ENCODE measurements around the gene RAD23B. TPM values are rescaled to one million over a fixed set of nuclear protein-coding genes. Genes with fewer than 3 reads are reported as not detected.
A peak's percentile ranks its signal among the peaks of the same experiment; 100 is the strongest.

Gene RAD23B
- total RNA-seq, 1 donor = 157 TPM

- no peak for DNase-seq (ENCODE audit: insufficient read length, low spot score, missing footprints)
- no peaks in the 10 kb centered on the region for H3K27me3 ChIP-seq (ENCODE audit: insufficient read depth, low read length)
- no peak overlapping the region for H3K4me2 ChIP-seq (ENCODE audit: insufficient read depth, low read length)
- H3K4me3 ChIP-seq (ENCODE audit: insufficient read depth, low read length) = no peak overlapping the region
- H3K27ac ChIP-seq (ENCODE audit: low read depth, low read length) = no peak overlapping the region
- peaks cover 94% of the 10 kb centered on the region for H3K79me2 ChIP-seq (ENCODE audit: insufficient read depth, low read length)
- no peaks in the 10 kb centered on the region for H3K4me1 ChIP-seq (ENCODE audit: insufficient read depth, low read length)
- no peak overlapping the region for H2AFZ ChIP-seq (ENCODE audit: low read length)
- no peaks in the 10 kb centered on the region for H3K9me3 ChIP-seq (ENCODE audit: low read depth, low read length)
- H3K36me3 ChIP-seq (ENCODE audit: insufficient read depth, low read length) = peaks cover 79% of the 10 kb centered on the region
- H4K20me1 ChIP-seq (ENCODE audit: insufficient read depth, low read length) = peaks cover 61% of the 10 kb centered on the region
- TF ChIP-seq, protein P1, sequence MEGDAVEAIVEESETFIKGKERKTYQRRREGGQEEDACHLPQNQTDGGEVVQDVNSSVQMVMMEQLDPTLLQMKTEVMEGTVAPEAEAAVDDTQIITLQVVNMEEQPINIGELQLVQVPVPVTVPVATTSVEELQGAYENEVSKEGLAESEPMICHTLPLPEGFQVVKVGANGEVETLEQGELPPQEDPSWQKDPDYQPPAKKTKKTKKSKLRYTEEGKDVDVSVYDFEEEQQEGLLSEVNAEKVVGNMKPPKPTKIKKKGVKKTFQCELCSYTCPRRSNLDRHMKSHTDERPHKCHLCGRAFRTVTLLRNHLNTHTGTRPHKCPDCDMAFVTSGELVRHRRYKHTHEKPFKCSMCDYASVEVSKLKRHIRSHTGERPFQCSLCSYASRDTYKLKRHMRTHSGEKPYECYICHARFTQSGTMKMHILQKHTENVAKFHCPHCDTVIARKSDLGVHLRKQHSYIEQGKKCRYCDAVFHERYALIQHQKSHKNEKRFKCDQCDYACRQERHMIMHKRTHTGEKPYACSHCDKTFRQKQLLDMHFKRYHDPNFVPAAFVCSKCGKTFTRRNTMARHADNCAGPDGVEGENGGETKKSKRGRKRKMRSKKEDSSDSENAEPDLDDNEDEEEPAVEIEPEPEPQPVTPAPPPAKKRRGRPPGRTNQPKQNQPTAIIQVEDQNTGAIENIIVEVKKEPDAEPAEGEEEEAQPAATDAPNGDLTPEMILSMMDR (IDR thresholded peaks at IDR 0.05; ENCODE audit: extremely low read depth, low read depth, low read length) = no peak
Measured at GRCh38 chr9:107309271-107309670, 26.2 kb downstream of the RAD23B start.

- H2AFZ ChIP-seq (ENCODE audit: low read length) = no peak overlapping the region
- H4K20me1 ChIP-seq (ENCODE audit: insufficient read depth, low read length) = peaks cover 49% of the 10 kb centered on the region
- H3K4me3 ChIP-seq (ENCODE audit: insufficient read depth, low read length) = no peak overlapping the region
- peaks cover 73% of the 10 kb centered on the region for H3K36me3 ChIP-seq (ENCODE audit: insufficient read depth, low read length)
- no peak for DNase-seq (ENCODE audit: insufficient read length, low spot score, missing footprints)
- no peak overlapping the region for H3K4me2 ChIP-seq (ENCODE audit: insufficient read depth, low read length)
- peak overlapping the region; percentile 34 for H3K27ac ChIP-seq (ENCODE audit: low read depth, low read length)
- no peaks in the 10 kb centered on the region for H3K27me3 ChIP-seq (ENCODE audit: insufficient read depth, low read length)
- H3K4me1 ChIP-seq (ENCODE audit: insufficient read depth, low read length) = peaks cover 4% of the 10 kb centered on the region
- TF ChIP-seq, protein P1 (IDR thresholded peaks at IDR 0.05; ENCODE audit: extremely low read depth, low read depth, low read length) = no peak
- peaks cover 95% of the 10 kb centered on the region for H3K79me2 ChIP-seq (ENCODE audit: insufficient read depth, low read length)
- H3K9me3 ChIP-seq (ENCODE audit: low read depth, low read length) = no peaks in the 10 kb centered on the region
Measured at GRCh38 chr9:107312376-107313050, 29.4 kb downstream of the RAD23B start.

DNA sequence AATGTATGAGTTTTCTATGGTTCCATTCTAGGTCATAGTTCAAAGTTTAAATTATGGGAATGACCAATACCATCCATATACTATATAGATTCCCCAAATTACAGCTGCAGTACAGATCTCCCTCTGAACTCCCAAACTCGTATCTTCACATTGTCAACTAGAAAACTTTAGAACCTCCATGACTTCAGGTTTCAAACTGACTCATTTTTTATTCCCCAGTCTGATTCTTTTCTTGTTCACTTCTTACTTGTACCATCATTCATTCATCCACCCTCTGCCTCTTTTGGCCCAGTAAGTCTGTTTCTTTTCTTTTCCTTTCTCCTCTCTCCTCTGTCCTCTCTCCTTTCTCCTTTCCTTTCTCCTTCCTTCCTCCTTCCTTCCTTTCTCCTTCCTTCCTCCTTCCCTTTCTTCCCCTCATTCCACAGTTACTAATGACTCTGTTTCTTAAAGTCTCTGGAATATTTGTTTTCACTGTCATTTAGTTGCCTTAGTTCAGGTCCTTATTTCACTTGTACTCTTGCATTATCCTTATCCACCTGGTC lies 30.5 kb downstream of the RAD23B start:
- Histone ChIP-seq H3K36me3 (ENCODE audit: insufficient read depth, low read length) (peaks cover 69% of the 10 kb centered on the region), H3K9me3 (ENCODE audit: low read depth, low read length) (no peaks in the 10 kb centered on the region), H3K27me3 (ENCODE audit: insufficient read depth, low read length) (no peaks in the 10 kb centered on the region), H3K4me2 (ENCODE audit: insufficient read depth, low read length) (no peak overlapping the region), H4K20me1 (ENCODE audit: insufficient read depth, low read length) (peaks cover 55% of the 10 kb centered on the region), H3K4me3 (ENCODE audit: insufficient read depth, low read length) (no peak overlapping the region), H2AFZ (ENCODE audit: low read length) (no peak overlapping the region), H3K27ac (ENCODE audit: low read depth, low read length) (no peak overlapping the region), H3K79me2 (ENCODE audit: insufficient read depth, low read length) (peaks cover 95% of the 10 kb centered on the region), H3K4me1 (ENCODE audit: insufficient read depth, low read length) (peaks cover 4% of the 10 kb centered on the region)
- TF ChIP-seq, protein P1 (IDR thresholded peaks at IDR 0.05; ENCODE audit: extremely low read depth, low read depth, low read length) = no peak
- no peak for DNase-seq (ENCODE audit: insufficient read length, low spot score, missing footprints)

DNA sequence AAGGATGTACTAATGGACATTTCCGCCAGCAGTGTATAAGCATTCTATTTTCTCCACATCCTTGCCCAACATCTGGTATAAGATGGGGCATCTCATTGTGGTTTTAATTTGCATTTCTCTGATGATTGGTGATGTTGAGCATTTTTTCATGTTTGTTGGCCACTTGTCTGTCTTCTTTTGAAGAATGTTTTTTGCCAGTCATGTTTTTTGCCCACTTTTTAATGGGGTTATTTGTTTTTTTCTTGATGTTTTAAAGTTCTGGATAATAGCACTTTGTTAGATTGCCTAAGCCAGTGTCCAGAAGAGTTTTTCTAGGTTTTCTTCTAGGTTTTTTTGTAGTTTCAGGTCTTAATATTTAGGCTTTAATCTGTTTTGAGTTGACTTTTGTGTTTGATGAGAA lies 31.7 kb downstream of the RAD23B start:
- Histone ChIP-seq H4K20me1 (ENCODE audit: insufficient read depth, low read length) (peaks cover 47% of the 10 kb centered on the region), H2AFZ (ENCODE audit: low read length) (no peak overlapping the region), H3K4me3 (ENCODE audit: insufficient read depth, low read length) (no peak overlapping the region), H3K9me3 (ENCODE audit: low read depth, low read length) (no peaks in the 10 kb centered on the region), H3K79me2 (ENCODE audit: insufficient read depth, low read length) (peaks cover 95% of the 10 kb centered on the region), H3K27ac (ENCODE audit: low read depth, low read length) (no peak overlapping the region), H3K36me3 (ENCODE audit: insufficient read depth, low read length) (peaks cover 68% of the 10 kb centered on the region), H3K27me3 (ENCODE audit: insufficient read depth, low read length) (no peaks in the 10 kb centered on the region), H3K4me2 (ENCODE audit: insufficient read depth, low read length) (no peak overlapping the region), H3K4me1 (ENCODE audit: insufficient read depth, low read length) (peaks cover 4% of the 10 kb centered on the region)
- DNase-seq (ENCODE audit: insufficient read length, low spot score, missing footprints) = no peak
- TF ChIP-seq, protein P1 (IDR thresholded peaks at IDR 0.05; ENCODE audit: extremely low read depth, low read depth, low read length) = no peak

Measured in osteoblast (primary cell).